A549 (cell line): ENCODE data around the gene ACE. TPM values are rescaled to one million over a fixed set of nuclear protein-coding genes. Genes with fewer than 3 reads are reported as not detected.
A peak's percentile ranks its signal among the peaks of the same experiment; 100 is the strongest.

Experiments used
- ATAC-seq, 2 experiments: fragments of 200-7000 bp in 1 of 2; fragments of >200 bp in 1 of 2; cut with Nextera tagmentation in 1 of 2; cut with Tn5 transposase in 1 of 2; 3 replicates each; pipeline versions ENCODE4 v1.8.0 to v1.9.1; 2018 to 2020; ENCODE audit warnings: mild to moderate bottlenecking in 1 of 2, moderate library complexity in 1 of 2
- CTCF ChIA-PET: fragments of 300-600 bp; sonication (Branson Sonifier 250); formaldehyde crosslinking; extraction: SDS; loops from one replicate; lab custom pipeline; 2021; ENCODE audit warnings: antibody characterized with exemption, inconsistent platforms; lab: Yijun Ruan, JAX
- POLR2A ChIA-PET: fragments of 350-600 bp; formaldehyde crosslinking; extraction: SDS; loops from one replicate; lab custom pipeline; 2021; ENCODE audit warnings: antibody characterized with exemption, inconsistent platforms; lab: Yijun Ruan, JAX
- DNase-seq, 2 experiments: peaks; one replicate each; pipeline versions ENCODE4 v3.0.0 to v3.0.0-alpha.2; 2011 to 2016; ENCODE audit warnings: low read depth in 1 of 2, low spot score in 1 of 2
- FAIRE-seq: peaks from 2 replicates; lab custom pipeline; 2011; peaks lifted over from hg19 to GRCh38; lab: Jason Lieb, UNC
- H3K27ac ChIP-seq, 2 experiments: fragments of >200 bp; sonication (Bioruptor Twin); formaldehyde crosslinking; 3 replicates each; pipeline ENCODE4 v1.5.1; 2016 to 2017
- H3K4me1 ChIP-seq: fragments of >200 bp; sonication (Bioruptor Twin); formaldehyde crosslinking; 3 replicates; pipeline ENCODE4 v1.6.1; 2016
- H3K4me2 ChIP-seq: fragments of >200 bp; sonication (Bioruptor Twin); formaldehyde crosslinking; 3 replicates; pipeline ENCODE4 v1.6.1; 2016
- H3K4me3 ChIP-seq: fragments of >200 bp; sonication (Bioruptor Twin); formaldehyde crosslinking; 3 replicates; pipeline ENCODE4 v1.5.1; 2016
- H3K9me3 ChIP-seq: fragments of >200 bp; sonication (Bioruptor Twin); formaldehyde crosslinking; 3 replicates; pipeline ENCODE4 v1.6.1; 2016
- BCL3 ChIP-seq: fragments of >200 bp; sonication (Bioruptor Twin); formaldehyde crosslinking; IDR thresholded peaks from 3 replicates; pipeline ENCODE4 v1.6.1; 2016
- EHMT2 ChIP-seq: fragments of 200-600 bp; sonication (generic); IDR thresholded peaks from 2 replicates; pipeline ENCODE4 v1.6.1; 2016; ENCODE audit warnings: antibody characterized with exemption, low read depth, mild to moderate bottlenecking, moderate library complexity
- GATA3 ChIP-seq: IDR thresholded peaks from 2 replicates; pipeline ENCODE4 v1.6.1; 2012; ENCODE audit warnings: borderline replicate concordance
- HEYL ChIP-seq: fragments of 250-450 bp; sonication (Bioruptor Pico); IDR thresholded peaks from 2 replicates; pipeline ENCODE4 v1.8.0; 2021; ENCODE audit warnings: mild to moderate bottlenecking, moderate library complexity
- HOXB5 ChIP-seq: fragments of 250-450 bp; sonication (Bioruptor Pico); IDR thresholded peaks from 2 replicates; pipeline ENCODE4 v1.5.0; 2020; ENCODE audit warnings: mild to moderate bottlenecking, moderate library complexity
- JUNB ChIP-seq: fragments of >200 bp; sonication (Bioruptor Twin); formaldehyde crosslinking; IDR thresholded peaks from 2 replicates; pipeline ENCODE4 v1.6.1; 2016
- SMC3 ChIP-seq: fragments of >200 bp; sonication (Bioruptor Twin); formaldehyde crosslinking; IDR thresholded peaks from 3 replicates; pipeline ENCODE4 v1.6.1; 2018; ENCODE audit warnings: inconsistent platforms
- TP53 ChIP-seq: fragments of 250-450 bp; sonication (Bioruptor Pico); IDR thresholded peaks from 2 replicates; pipeline ENCODE4 v1.5.0; 2021; ENCODE audit warnings: mild to moderate bottlenecking, moderate library complexity
- ZFP36 ChIP-seq: fragments of 450-650 bp; IDR thresholded peaks from 2 replicates; pipeline ENCODE4 v1.6.1; 2014; ENCODE audit warnings: borderline replicate concordance; ENCODE audit not compliant: partially characterized antibody
- ZNF302 ChIP-seq: fragments of 250-450 bp; sonication (Bioruptor Pico); IDR thresholded peaks from 2 replicates; pipeline ENCODE4 v1.9.0; 2021; ENCODE audit warnings: inconsistent platforms, mild to moderate bottlenecking, moderate library complexity
- WGBS: methylation state at CpG from one replicate; pipeline ENCODE4 v1.1.6; 2017; ENCODE audit errors: missing lambda C conversion rate; 5-methylcytosine and 5-hydroxymethylcytosine counted together
- polyA plus RNA-seq, 4 experiments: library from polyadenylated mRNA; depleted of rRNA in 3 of 4; stranded (reverse); fragments of >200 nt; fragmentation: RNase III in 1 of 4; extraction: RNeasy Plus Mini Kit Qiagen cat#74134 plus additional on column Dnase treatment in 1 of 4; gene quantifications; 2 replicates in 3 of 4; 3 replicates in 1 of 4; pipeline ENCODE4 v1.2.3, GENCODE V29; 2011 to 2017
- TF ChIP-seq, protein P1 (sequence below): fragments of 150-350 bp; IDR thresholded peaks from 2 replicates; pipeline ENCODE4 v1.6.1; 2014; ENCODE audit warnings: low read depth, mild to moderate bottlenecking, low read length
- TF ChIP-seq, protein P2 (sequence below): IDR thresholded peaks from 2 replicates; pipeline ENCODE4 v1.6.1; 2012; ENCODE audit warnings: low read depth, borderline replicate concordance
- TF ChIP-seq, protein P3 (sequence below): IDR thresholded peaks from 2 replicates; pipeline ENCODE4 v1.6.1; 2012

The ACE gene
- polyA plus RNA-seq, 2 of the 4 experiments (the other 2 are of a cell fraction), result 0.22 to 0.52 TPM

GRCh38 chr17:63475491-63476412 is 1.1 kb upstream of the ACE start:
- peaks cover 13% of the 10 kb centered on the region for H3K4me1 ChIP-seq
- no peak for DNase-seq

DNA sequence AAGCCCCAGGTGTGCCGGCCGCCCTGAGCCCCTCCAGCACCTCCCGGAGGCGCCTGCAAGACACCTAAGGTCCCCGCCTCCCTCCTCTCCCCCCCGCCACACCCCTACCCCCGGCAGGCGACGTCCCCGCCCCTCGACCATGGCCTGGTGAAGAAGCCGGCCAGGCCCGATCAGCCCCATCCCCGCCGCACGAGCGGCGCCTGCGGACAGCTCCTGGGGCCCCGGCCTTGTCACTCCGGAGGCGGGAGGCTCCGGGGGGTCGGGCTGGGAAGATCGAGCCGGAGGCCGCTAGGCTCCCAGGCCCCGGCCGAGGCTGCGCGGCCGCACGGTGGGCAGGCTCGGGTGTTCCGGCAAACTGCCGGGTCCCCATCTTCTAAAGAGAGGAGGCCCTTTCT is 405 bp upstream of the ACE start:
- FAIRE-seq, result no peak
- no peak for TF ChIP-seq JUNB
- TF ChIP-seq, protein P1, sequence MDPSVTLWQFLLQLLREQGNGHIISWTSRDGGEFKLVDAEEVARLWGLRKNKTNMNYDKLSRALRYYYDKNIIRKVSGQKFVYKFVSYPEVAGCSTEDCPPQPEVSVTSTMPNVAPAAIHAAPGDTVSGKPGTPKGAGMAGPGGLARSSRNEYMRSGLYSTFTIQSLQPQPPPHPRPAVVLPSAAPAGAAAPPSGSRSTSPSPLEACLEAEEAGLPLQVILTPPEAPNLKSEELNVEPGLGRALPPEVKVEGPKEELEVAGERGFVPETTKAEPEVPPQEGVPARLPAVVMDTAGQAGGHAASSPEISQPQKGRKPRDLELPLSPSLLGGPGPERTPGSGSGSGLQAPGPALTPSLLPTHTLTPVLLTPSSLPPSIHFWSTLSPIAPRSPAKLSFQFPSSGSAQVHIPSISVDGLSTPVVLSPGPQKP, result no peak
- Histone ChIP-seq H3K4me2 (peak overlapping the region; percentile 100), H3K4me1 (peaks cover 13% of the 10 kb centered on the region), H3K27ac (peak overlapping the region; percentile 55 to 77; a peak in 5 of 6 replicates), H3K9me3 (no peaks in the 10 kb centered on the region), H3K4me3 (peak overlapping the region; percentile 63)
- DNase-seq, result no peak
- ChIA-PET POLR2A (no interaction called here), CTCF (interaction anchor here (3.6 to 13.8 kb wide), 6 partner anchors 12 to 136 kb away, joined by 18 to 347 read pairs (median 48); partner anchors contain the start of gene CYB561)
- peak in 1 of 2 experiments; percentile 4; a peak in 1 of 6 replicates for ATAC-seq
- WGBS, result no CpG with 5 or more reads among the region's 36 CpGs

More at GRCh38 chr17:63475491-63476412, 1.1 kb upstream of the ACE start:
- ChIA-PET POLR2A (no interaction called here), CTCF (interaction anchor here (3.9 to 13.8 kb wide), 5 partner anchors 16 to 136 kb away, joined by 18 to 347 read pairs (median 53); partner anchors contain the start of gene CYB561)
- Histone ChIP-seq H3K4me3 (no peak overlapping the region; the same call in 2 of the 3 replicates), H3K4me2 (peak overlapping the region; percentile 100; the same call in 2 of the 3 replicates), H3K9me3 (no peaks in the 10 kb centered on the region), H3K27ac (no peak overlapping the region)
- ATAC-seq, result no peak
- TF ChIP-seq, protein P2, sequence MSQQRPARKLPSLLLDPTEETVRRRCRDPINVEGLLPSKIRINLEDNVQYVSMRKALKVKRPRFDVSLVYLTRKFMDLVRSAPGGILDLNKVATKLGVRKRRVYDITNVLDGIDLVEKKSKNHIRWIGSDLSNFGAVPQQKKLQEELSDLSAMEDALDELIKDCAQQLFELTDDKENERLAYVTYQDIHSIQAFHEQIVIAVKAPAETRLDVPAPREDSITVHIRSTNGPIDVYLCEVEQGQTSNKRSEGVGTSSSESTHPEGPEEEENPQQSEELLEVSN, result no peak
- no peak for TF ChIP-seq TP53 (CRISPR knock-in tag)
- TF ChIP-seq, protein P3, sequence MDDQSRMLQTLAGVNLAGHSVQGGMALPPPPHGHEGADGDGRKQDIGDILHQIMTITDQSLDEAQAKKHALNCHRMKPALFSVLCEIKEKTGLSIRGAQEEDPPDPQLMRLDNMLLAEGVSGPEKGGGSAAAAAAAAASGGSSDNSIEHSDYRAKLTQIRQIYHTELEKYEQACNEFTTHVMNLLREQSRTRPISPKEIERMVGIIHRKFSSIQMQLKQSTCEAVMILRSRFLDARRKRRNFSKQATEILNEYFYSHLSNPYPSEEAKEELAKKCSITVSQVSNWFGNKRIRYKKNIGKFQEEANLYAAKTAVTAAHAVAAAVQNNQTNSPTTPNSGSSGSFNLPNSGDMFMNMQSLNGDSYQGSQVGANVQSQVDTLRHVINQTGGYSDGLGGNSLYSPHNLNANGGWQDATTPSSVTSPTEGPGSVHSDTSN, result no peak
- TF ChIP-seq HEYL (CRISPR knock-in tag), result no peak
- no peak for TF ChIP-seq EHMT2
- TF ChIP-seq GATA3, result no peak
- no peak for TF ChIP-seq HOXB5 (CRISPR knock-in tag)
- no peak for TF ChIP-seq ZNF302 (CRISPR knock-in tag)
- no peak for TF ChIP-seq ZFP36
- TF ChIP-seq, protein P1, result no peak
- TF ChIP-seq BCL3, result no peak
- no peak for TF ChIP-seq SMC3
- WGBS, result 87% methylated on average over 28 of the region's 28 CpGs
- FAIRE-seq, result no peak
